Activated CD8-positive, alpha-beta memory T cell treated with anti-CD3 and anti-CD28 coated beads, Interleukin-2, amount 50 U/mL, for 24 hours (primary cell): ENCODE measurements around the gene PARD6G.
"Not testable (repeated sequence)": the region's sequence is repeated elsewhere in the genome, so short reads cannot be mapped to it uniquely, and the experiment has no call there.

Experiments
- DNase-seq: peaks from one replicate; pipeline ENCODE4 v3.0.0-alpha.2; 2020; ENCODE audit errors: extremely low read depth

Gene PARD6G, protein sequence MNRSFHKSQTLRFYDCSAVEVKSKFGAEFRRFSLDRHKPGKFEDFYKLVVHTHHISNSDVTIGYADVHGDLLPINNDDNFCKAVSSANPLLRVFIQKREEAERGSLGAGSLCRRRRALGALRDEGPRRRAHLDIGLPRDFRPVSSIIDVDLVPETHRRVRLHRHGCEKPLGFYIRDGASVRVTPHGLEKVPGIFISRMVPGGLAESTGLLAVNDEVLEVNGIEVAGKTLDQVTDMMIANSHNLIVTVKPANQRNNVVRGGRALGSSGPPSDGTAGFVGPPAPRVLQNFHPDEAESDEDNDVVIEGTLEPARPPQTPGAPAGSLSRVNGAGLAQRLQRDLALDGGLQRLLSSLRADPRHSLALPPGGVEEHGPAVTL

DNA sequence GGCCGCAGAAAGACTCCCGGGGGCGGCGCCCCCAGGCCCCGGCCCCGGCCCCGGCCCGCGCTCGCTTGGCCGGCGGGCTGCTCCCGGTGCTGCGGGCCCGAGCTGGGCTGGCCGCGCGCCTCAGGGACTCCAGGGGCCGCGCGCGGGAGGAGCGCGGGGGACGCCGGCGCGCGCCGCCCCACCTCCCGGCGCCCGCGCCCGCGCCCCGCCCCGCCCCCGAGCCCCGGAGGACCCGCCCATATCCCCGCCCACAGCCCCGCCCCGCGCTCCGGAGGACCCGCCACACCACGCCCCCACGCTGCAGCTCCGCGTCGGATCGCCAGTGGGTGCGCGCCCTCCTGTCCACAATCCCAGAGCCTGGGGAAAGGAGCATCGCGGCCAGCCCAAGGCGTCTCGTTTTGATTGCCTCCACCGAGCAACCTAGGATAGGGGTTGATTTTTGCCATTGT is at the start of gene PARD6G:
Gene PARD6G (minus strand): TSS at position 122 of the 449 bp plus-strand sequence. CDS start 166 bp downstream, outside the sequence.
- no peak for DNase-seq

DNA sequence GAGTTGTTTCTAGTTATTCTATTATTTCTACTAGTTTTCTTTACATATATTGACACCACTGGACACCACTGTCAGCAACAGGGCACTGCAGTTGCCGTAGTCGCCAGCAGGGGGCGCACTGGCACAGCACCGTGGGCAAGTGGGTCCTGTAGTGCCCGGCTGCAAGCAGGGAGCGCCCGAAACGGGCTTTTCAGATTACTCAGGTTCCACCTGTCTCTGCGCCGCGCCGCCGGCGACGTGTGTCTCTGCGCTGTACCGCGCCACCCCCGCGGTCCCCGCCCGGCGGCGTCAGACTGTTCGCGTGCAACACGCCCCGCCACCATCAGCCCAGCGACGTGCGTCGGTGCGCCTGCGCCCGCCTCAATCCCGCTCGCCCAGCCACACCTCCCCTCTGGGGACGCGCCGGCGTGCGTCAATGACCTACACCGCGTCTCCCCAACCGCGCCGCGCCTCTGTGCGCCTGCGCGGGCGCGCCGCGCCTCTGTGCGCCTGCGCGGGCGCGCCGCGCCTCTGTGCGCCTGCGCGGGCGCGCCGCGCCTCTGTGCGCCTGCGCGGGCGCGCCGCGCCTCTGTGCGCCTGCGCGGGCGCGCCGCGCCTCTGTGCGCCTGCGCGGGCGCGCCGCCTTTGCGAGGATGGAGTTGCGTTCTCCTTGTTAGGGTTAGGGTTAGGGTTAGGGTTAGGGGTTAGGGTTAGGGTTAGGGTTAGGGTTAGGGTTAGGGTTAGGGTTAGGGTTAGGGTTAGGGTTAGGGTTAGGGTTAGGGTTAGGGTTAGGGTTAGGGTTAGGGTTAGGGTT is 15.1 kb upstream of the PARD6G start:
- not testable (repeated sequence) for DNase-seq

DNA sequence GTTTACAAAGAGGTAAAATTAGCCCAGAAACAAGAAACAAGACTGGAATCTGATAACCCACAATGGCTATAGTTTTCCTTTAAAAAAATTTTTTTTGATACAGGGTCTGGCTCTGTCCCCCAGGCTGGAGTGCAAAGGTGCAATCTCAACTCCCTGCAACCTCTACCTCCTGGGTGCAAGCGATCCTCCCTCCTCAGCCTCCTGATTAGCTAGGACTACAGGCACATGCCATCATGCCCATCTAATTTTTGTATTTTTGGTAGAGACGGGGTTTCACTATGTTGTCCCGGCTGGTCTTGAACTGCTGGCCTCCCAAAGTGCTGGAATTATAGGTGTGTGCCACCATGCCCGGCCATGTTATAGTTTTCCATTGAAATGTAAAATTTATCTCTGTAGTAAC is 12.3 kb upstream of the PARD6G start:
- no peak for DNase-seq

DNA sequence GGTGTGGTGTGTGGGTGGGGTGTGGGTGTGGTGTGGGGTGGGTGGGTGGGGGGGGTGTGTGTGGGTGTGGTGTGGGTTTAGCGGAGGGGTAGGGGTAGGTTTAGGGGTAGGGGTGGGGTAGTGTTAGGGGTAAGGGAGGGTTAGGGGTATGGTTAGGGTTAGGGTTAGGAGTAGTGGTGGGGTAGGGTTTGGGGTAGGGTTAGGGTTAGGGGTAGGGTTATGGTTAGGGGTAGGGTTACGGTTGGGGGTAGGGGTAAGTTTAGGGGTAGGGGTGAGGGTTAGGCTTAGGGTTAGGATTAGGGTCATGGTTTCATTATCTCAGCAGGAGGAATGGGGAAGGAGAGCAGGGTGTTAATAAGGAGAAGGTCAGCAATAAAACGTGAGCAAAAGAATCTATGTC is 11.3 kb upstream of the PARD6G start:
- no peak for DNase-seq

DNA sequence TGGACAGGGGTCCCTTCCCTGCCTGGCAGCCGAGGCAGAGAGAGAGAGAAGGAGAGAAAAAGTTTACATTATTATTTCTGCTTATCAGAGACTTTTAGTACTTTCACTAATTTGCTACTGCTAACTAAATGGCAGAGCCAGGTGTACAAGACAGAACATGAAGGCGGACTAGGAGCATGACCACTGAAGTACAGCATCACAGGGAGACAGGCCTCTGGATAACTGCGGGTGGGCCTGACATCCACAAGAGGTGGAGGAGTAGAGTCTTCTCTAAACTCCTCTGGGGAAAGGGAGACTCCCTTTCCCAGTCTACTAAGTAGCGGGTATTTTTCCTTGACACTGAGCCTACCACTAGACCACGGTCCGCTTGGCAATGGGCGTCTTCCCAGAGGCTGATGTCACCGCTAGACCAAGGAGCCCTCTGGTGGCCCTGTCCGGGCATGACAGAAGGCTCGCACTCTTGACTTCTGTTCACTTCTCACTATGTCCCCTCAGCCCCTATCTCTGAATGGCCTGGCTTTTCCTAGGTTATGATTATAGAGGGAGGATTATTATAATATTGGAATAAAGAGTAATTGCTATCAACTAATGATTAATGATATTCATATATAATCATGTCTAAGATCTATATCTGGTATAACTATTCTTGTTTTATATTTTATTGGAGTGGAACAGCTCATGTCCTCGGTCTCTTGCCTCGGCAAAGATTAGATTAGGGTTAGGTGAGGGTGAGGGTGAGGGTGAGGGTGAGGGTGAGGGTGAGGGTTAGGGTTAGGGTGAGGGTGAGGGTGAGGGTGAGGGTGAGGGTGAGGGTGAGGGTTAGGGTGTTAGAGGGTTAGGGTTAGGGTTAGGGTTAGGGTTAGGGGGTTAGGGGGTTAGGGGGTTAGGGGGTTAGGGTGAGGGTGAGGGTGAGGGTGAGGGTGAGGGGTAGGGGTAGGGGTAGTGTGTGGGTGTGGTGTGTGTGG is 10.5 kb upstream of the PARD6G start:
- peak; percentile 36 for DNase-seq

DNA sequence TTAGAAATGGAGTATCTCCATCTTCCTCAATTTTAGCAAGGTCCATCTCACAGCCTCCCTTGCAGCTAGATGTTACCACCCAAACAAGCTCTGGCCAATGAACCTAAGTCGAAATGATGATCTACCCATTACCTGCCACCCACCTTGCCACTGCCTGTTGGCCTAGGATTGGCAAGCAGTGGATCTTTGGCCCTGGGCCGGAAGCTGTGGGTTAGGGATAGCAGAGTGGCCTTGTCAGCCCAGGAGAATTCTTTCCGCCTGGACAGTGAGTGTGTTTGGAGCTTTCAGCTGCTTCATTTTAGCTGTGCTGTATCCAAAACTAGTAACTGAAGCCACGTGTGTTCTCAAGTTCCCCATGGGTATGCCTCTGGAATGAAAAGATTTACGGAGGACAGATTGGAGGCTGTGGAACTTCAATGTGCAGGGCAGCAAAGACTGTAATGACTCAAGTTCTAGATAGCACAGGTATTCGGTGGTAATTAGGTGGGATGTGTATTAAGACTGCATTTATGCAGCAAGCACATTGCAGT is 7.7 kb upstream of the PARD6G start:
- DNase-seq: no peak

DNA sequence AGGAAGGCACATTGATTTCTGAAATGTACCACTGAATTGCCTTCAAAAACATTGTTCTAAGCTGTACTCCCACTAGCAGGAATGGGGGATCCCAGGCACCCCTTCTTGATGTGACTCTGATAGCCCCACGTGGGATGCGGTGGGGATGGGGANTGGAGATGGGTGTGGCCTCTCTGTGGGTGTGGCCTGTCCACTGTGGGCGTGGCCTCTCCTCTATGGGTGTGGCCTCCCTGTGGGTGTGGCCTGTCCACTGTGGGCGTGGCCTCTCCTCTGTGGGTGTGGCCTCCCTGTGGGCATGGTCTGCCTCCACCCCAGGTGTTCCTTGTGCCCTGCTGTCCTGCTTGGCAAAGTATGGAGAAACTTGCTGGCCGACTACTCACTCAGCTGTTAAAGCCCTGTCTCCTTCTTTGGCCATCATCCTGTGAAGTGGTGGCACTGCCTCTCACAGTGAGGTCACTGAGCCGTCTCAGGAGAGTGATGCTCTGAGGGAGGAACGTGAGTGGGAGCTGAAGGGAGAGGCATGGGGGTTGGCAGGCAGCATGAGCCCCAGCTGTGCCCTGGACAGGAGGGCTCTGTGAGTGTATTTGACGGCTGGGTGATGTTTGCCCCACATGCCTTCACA is 6.7 kb upstream of the PARD6G start:
- no peak for DNase-seq

DNA sequence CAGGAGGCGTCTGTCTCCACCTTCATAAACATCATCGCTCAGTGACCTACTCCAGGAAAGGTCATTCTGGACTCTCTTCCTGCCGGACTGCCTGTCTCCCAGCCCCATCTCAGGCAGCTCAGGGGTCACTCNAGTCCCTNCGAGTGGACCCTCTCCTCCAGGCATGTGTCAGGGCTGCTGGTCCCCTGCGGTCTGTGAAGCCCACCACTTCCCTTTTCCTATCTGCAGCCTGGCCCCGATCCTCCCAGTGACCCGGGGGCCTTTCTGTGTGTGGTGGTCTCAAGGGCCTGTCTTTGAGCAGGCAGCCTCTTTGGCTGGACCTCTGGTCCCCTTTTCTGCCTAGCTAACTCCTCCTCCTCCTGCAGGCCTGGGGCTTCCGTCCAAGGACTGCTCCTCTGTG is 5.9 kb upstream of the PARD6G start:
- DNase-seq: no peak

DNA sequence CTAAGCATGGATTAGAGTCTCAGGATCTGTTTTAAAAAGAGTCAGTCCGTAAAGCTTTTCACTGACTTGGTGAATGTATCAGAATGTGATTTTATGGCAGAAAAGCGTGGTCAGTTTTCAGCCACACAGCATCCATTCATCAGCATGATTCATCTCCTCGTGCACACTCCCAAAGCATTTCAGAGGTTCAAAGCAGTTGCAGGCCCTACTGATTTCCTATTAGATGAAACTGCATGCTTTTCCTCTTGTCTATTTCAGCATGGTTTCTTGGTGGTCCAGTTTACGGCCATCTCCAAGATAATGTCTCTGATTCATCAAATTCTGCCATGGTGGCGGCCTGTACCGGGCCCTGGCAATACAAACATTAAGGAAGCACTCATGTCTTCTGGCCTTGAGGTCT is 4.8 kb upstream of the PARD6G start:
- no peak for DNase-seq

DNA sequence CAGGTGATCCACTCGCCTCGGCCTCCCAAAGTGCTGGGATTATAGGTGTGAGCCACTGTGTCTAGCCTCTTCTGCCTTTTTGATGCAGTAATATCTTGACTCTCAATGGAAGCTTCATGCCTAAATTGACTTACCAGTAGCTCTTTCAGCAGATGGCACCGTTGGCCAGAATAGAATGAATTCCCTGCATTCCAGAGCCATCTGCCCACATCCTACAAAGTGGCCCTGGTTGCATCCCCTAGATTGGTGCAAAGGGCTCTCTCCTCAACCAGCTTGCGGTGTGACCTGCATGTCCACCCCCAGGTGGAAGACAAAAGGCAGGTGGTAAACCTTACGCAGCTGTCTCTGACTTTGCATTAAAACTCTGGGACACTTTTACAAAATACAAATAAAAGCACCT is 4.4 kb upstream of the PARD6G start:
- no peak for DNase-seq

DNA sequence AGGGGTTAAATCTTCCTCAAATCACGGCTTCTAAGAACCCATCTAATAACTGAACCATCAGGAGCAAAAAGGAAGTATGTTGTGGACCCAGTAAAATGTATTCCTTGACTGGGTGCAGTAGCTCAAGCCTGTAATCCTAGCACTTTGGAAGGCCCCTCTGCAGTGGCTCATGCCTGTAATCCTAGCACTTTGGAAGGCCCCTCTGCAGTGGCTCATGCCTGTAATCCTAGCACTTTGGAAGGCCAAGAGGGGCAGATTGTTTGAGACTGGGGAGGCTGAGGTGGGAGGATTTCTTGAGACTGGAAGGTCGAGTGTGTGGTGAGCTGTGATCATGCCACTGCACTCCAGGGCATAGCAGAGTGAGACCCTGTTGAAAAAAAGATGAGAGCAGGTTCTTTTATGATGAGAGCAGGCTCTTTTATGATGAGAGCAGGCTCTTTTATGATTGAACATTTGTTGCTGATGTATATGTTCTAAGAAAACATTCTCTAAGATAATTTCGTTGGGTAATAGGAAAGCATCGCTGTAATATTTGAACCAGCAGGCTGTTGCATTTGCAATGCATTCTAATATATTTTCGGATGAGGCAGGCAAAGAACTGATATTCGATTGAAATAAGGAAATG is 3.5 kb upstream of the PARD6G start:
- DNase-seq: no peak

DNA sequence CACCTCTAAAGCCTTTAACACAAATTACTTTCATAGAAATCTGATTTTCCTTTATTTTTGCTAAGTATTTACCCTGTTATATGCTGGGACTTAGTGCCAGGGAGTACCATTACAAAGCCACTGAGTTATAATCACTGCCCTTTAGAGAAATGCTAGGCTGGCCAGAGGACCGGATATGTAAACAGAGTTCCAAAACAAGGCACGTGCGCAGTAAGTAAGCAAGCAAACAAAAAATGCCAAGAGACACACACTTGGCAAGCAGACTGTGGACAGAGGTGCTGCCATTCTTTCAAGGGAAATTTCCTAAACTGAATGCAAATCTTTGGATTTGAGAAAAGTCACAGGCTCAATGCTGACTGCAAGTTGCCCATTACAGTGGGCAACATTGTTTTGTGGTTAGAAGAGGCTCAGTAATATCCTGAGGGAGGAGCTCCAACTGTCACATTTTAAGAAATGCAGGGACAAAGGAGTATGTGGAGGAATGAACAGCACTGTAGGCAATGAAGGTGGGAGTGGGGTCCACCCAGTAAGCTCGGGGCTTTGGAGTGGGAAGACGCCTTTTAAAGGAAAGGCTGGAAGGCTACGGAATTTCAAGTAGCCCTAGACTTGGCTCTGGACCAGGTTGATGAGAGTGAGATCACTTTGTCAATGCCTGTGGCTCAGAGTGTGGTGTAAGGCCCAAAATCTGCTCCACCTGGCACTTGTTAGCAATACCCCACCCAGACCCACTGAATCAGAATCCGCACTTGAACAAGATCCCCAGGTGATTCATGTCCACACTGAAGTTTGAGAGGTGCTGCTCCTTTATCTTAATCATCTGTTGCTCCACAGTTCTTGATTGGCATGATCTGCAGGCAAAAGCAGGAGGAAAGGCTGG is 2.1 kb upstream of the PARD6G start:
- DNase-seq: no peak

DNA sequence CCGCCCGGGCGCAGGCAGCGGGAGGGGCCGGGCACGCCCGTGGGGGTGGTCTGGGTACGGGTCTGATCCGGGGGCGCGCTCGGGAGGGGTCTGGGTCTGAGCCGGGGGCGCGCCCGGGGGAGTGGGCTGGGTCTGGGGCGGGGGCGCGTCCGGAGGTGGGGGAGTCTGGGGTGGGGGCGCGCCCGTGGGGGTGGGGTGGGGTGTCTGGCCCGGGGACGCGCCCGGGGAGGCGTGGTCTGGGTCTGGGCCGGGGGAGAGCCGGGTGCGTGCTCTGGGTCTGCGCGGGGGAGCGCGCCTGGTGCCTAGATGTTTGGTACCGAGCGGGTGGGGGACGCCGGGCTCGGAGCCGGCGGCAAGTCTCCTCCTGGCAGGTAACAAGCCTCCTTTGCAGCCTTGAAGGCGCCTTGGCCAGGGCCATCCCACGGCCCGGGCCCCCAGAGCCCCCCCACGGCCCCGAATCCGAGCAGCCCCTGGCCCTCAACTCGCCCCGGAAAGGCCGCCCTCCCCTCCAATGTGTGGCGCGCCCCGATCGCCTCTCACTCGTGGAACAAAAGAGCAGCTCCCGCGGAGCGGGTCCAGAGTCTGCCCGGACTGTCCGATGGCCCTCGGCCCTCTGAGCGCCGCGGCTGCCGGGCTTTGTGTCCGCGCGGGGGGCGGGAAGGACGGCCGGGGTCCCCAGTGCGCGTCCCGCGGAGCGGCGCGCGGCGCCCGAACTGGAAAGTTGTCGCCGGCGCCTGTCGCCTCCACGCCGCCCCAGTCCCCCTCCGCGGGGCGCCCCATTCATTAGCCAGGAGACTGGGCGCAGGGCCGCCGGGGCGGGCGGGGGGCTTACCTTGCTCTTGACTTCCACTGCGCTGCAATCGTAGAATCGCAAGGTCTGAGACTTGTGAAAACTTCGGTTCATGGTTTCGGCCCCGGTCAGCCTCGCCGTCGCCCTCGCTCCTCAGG is 595 bp downstream of the PARD6G start:
- DNase-seq: no peak

DNA sequence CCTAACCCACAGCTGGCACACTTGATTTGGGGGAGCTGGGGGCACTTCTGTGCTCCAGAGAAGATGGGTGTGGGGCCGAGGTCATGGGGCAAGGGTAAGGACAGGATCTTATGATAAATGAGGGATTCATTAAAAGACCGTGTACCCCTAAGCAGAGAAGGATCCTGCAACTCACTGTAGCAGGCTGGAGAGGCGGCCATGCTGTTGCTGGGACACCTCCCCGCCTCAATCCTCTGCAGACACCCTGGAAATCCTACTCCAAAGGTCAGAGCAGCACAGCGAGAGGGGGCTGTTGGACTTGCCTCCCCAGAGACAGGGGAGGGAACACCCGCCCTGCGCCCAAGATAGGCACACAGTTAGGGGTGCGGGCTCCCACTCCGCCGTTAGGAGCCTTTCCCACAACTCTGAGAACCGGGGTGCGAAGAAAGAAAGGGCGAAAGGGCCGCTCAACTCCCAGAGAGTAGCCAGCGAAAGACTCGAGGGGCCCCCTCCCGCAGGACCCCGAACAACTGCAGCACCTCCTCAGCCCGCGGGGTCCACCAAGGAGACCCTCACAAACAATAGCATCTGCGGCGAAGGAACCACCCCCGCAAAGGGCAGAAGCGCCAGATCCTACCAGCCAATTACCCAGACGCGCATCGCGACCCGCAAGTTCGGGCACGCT is 1.4 kb downstream of the PARD6G start:
- DNase-seq: no peak

DNA sequence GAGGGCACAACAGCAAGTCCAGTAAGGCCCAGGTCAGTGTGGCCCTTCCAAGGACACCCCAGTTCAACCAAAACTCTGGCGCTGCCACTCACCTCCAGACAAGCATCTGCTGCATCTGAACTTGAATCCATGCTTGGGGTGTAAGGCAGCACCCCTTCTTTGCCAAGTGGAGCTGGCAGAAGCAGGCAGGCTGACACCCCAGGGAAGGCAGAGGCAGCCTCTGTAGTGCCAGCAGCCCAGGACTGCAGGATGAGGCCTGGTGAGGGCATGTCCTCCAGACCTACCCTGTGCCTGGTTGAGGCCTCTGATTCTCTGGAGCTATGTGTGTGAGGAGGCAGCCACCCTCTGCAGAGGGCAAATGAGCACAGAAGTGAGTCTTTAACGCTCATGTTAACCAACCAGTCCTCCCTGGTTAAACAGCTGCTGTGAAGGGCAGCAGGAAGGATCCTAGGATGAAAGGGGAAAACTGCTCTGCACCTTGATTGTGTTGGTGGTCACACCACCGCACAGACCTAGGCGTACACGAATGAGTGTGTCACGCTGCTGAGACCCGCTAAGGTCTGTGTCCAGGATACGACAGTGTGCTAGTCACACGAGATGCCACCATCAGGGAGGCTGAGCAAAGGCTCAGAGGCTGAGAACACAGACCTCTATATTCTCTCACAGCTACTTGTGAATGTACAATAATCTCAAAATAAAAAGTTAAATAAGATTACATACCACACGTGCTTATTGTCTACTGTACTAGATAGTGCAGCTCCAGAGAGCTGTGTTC is 2.2 kb downstream of the PARD6G start:
- DNase-seq: no peak

DNA sequence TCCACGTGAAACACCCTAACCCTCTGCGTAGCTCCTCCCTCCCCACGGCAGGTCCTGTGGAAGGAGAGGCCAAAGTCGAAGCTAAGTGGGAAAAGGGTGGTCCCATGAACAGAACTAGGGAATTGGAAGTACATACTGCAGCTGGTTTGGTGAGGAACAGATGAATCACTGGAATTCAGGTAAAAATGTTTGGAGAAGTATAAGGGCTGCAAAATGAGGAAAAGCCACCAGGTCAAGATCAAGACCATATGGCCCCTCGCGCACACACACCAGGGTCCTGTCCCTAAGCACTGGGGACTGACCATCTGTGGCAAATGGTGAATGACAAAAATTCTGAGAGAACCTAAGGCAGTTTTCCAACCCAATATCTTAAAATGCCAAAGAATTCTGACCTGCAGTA is 3.1 kb downstream of the PARD6G start:
- DNase-seq: no peak

DNA sequence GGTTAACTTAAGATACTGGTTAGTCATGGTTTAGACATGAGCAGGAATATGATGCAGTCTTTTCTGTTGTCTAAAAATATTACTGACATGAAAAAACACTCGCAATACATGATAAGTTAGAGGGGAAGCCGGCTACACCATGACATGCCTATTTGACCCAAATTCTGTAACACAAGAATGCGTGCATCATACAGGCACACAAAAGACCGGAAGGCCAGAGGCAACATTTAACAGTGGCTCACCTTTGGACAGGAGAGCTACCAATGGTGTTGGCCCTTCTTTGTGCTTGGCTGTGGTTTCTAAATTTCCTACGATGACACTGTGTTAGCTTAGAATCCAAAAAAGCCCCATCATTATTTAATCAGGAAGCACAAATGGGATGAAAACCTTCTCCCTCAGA is 4.1 kb downstream of the PARD6G start:
- no peak for DNase-seq
